Measurements from ENCODE around the gene SHMT2. TPM values are rescaled to one million over a fixed set of nuclear protein-coding genes. Genes with fewer than 3 reads are reported as not detected.

Gene SHMT2
- total and polyA plus RNA-seq, 7 experiments from 2014 or later: 21.7 to 175 (median 36.1) TPM

DNA sequence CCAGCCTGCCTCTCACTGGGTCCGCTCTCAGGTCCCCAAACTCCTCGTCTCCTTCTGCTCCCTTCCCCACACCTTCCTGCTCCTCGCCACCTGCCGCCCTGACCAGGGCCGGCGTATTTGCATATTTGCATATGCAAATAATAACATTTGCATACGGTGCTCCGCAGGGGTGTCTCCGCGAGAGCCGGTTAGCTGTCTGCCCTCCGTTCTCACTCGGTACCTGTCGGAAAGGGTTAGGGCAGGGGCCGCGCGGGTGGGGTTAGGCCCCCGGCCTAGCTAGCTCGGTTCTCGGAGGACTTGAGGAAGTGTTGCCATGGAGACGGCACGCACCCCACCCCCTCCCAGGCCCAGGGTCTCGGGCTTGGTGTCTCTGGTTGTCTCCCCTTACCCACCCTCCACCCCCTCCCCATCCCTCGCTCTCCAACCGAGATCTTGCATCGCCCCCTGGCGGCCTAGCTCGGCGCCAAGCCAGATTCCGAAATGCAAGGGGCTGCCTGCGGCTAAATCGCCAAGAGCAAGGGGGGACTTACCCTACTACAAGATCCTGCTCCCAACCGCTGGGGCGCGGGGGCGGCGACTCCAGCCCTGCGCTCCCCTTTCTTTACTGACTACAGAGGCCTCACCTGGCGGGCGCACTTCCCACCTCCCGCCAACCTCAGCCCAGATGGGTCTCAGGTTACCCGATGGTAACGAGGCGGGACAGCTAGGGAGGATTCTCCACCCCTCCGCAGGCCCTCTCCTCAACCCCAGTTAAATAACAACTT is 13.4 kb downstream of the SHMT2 start:
- H3K4me1 ChIP-seq (ENCODE audit: control insufficient read depth in 2 of 2, insufficient read depth in 2 of 2, low read length in 2 of 2): peaks cover 45 to 55% of the 10 kb centered on the region in 2 donors
- peaks cover 0 to 5% (median 4%) of the 10 kb centered on the region in 5 donors for H3K36me3 Mint-ChIP-seq
- POLR2A ChIA-PET: interaction anchor here (0.7 to 7.7 kb wide), 7 partner anchors 8 to 29 kb away, joined by 3 to 79 read pairs (median 3); partner anchors contain the start of genes SHMT2 and STAC3
- H3K27ac ChIP-seq (ENCODE audit: low read depth, low read length): no peak overlapping the region
- DNase-seq (peak in 8 of 9 donors; percentile 49 to 79 (median 60)), ATAC-seq (no peak)
- H3K4me1 Mint-ChIP-seq: peaks cover 42 to 60% (median 45%) of the 10 kb centered on the region in 7 donors
- no peaks in the 10 kb centered on the region for H3K9me3 Mint-ChIP-seq
- H3K36me3 ChIP-seq (ENCODE audit: control insufficient read depth in 2 of 3, insufficient read depth in 3 of 3, low read length in 3 of 3): no peaks in the 10 kb centered on the region
- peak overlapping the region; percentile 55 for H3K4me3 ChIP-seq (ENCODE audit: low read length)
- peaks cover 7 to 18% of the 10 kb centered on the region in 2 donors for H3K27me3 ChIP-seq (ENCODE audit: control insufficient read depth in 2 of 2, insufficient read depth in 2 of 2, low read length in 2 of 2)
- peak overlapping the region in 3 of 9 donors; percentile 18 to 63 (median 62) for H3K27ac Mint-ChIP-seq
- peak overlapping the region; percentile 70 to 99 (median 80) for H3K4me3 Mint-ChIP-seq
- intact Hi-C loops (cut with micrococcal nuclease): loop anchor here (1.0 to 10.0 kb wide), 8 partner anchors 29 to 382 kb away; partner anchors contain the start of genes NAB2 (in 1 of the 2), NEMP1 (in 1 of the 2), STAT6 (in 1 of the 2) and ZBTB39 (in 1 of the 2)
- no peaks in the 10 kb centered on the region for H3K9me3 ChIP-seq (ENCODE audit: control insufficient read depth in 2 of 3, low read length in 3 of 3)
- CTCF ChIA-PET: interaction anchor here (0.6 to 11.8 kb wide), 12 partner anchors 8 to 486 kb away, joined by 3 to 156 read pairs (median 4); partner anchors contain the start of genes NXPH4, SHMT2 and STAC3
- peaks cover 33 to 57% (median 43%) of the 10 kb centered on the region in 5 donors for H3K27me3 Mint-ChIP-seq

DNA sequence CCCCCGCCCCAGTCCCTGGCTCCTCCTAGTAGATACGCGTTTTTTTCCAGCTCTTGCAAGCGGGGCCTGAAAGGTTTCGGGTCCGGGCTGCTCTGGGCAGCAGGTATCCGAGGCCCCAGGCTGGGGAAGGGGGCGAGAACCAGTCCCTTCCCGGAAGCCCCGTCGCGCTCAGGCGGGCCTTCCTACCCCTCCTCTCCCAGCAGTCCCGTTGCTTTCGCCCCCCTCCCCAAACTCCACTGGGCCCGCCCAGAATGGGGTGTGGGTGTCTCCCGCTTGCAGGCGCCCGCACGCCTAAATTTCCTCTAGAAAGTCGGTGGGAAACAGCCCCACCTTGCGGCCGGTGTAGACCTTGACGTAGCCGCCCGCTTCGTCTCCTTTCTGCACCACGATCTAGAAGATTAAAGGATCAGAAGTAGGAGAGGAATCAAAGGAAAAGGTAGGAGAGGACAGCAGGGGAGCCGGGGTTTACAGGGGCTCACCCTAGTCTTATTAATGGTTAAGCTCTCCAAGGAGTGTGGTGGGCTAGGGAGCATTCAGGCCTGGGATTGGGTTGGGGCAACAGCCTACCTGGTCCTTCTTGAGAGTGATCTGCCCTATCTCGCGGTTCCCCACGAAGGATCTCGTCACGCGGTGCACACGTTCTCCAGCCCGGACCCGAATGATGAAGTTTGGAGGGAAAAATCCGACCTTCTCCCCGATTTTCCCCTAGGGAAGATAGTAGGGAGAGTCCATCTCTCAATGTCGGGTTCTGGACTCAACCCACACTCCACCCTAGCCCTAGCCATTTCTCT is 14.2 kb downstream of the SHMT2 start:
- H3K9me3 ChIP-seq (ENCODE audit: control insufficient read depth in 2 of 3, low read length in 3 of 3): no peaks in the 10 kb centered on the region
- intact Hi-C loops (cut with micrococcal nuclease): loop anchor here (1.0 to 10.0 kb wide), 8 partner anchors 29 to 381 kb away; partner anchors contain the start of genes NAB2 (in 1 of the 2), NEMP1 (in 1 of the 2), STAT6 (in 1 of the 2) and ZBTB39 (in 1 of the 2)
- H3K4me1 Mint-ChIP-seq: peaks cover 39 to 54% (median 44%) of the 10 kb centered on the region in 7 donors
- peak; percentile 58 to 86 (median 78) for DNase-seq
- no peak overlapping the region for H3K27ac ChIP-seq (ENCODE audit: low read depth, low read length)
- H3K4me3 Mint-ChIP-seq: peak overlapping the region; percentile 65 to 99 (median 81)
- peaks cover 0 to 5% (median 4%) of the 10 kb centered on the region in 5 donors for H3K36me3 Mint-ChIP-seq
- H3K4me3 ChIP-seq (ENCODE audit: low read length): peak overlapping the region; percentile 55
- ATAC-seq: peak; percentile 50
- H3K27me3 ChIP-seq (ENCODE audit: control insufficient read depth in 2 of 2, insufficient read depth in 2 of 2, low read length in 2 of 2): peaks cover 7 to 14% of the 10 kb centered on the region in 2 donors
- peaks cover 40 to 48% of the 10 kb centered on the region in 2 donors for H3K4me1 ChIP-seq (ENCODE audit: control insufficient read depth in 2 of 2, insufficient read depth in 2 of 2, low read length in 2 of 2)
- POLR2A ChIA-PET: interaction anchor here (0.9 to 7.7 kb wide), 4 partner anchors 17 to 30 kb away, joined by 3 to 79 read pairs (median 12); partner anchors contain the start of gene SHMT2
- peaks cover 0 to under 1% (median 0%) of the 10 kb centered on the region in 11 donors for H3K9me3 Mint-ChIP-seq
- H3K27me3 Mint-ChIP-seq: peaks cover 31 to 51% (median 38%) of the 10 kb centered on the region in 5 donors
- no peaks in the 10 kb centered on the region for H3K36me3 ChIP-seq (ENCODE audit: control insufficient read depth in 2 of 3, insufficient read depth in 3 of 3, low read length in 3 of 3)
- CTCF ChIA-PET: interaction anchor here (1.0 to 11.8 kb wide), 9 partner anchors 9 to 233 kb away, joined by 3 to 156 read pairs (median 4); partner anchors contain the start of genes NXPH4 and SHMT2
- peak overlapping the region in 4 of 9 donors; percentile 39 to 81 (median 68) for H3K27ac Mint-ChIP-seq

DNA sequence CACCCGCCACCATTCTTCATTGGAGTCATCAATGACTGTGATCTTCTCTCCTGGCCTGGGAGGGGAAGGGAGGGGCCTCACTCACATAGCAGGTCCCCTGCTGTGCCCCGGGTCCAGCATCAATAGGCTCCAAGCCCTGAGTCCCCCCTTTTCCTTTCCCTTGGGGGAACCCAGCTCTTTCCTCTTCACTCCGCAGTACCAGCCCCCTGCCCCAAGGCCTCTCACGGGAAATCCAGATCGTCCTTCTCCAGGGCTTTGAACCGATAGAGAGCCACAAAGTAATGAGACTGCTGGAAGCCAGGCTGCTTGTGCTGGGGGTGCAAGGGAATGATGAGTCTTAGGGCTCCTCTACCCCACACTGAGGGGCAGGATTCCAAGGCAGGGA is 14.8 kb downstream of the SHMT2 start:
- CTCF ChIA-PET: interaction anchor here (0.6 to 11.8 kb wide), 7 partner anchors 17 to 275 kb away, joined by 3 to 156 read pairs (median 4); partner anchors contain the start of genes NXPH4 and SHMT2
- peaks cover 30 to 48% (median 36%) of the 10 kb centered on the region in 5 donors for H3K27me3 Mint-ChIP-seq

DNA sequence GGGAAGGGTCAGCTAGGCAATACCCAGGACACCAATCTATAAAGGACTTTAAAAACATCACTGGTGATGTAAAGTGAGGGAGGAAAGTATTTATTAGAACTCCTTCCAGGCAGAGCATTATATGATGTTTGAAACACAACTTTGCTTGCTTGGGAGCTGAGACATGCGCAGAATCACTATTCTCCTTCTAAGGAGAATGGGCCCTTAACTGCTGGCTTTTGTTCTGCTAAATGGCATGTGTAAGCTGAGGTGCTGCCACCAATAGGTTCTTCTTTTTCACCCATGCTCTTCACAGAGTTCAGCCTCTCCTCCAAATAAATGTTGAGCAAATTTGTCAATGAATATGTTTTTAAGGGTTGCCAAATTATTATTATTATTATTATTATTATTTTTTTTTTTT is 17.5 kb downstream of the SHMT2 start:
- Mint-ChIP-seq H3K4me3 (no peak overlapping the region), H3K36me3 (peaks cover 0 to 5% (median 4%) of the 10 kb centered on the region in 5 donors), H3K27ac (no peak overlapping the region), H3K4me1 (peaks cover 17 to 27% (median 22%) of the 10 kb centered on the region in 7 donors), H3K27me3 (peaks cover 13 to 27% (median 18%) of the 10 kb centered on the region in 5 donors), H3K9me3 (peaks cover 0 to 2% (median 0%) of the 10 kb centered on the region in 11 donors)
- H3K9me3 ChIP-seq (ENCODE audit: control insufficient read depth in 2 of 3, low read length in 3 of 3): no peaks in the 10 kb centered on the region
- DNase-seq (no peak), ATAC-seq (no peak)
- peaks cover 14 to 20% of the 10 kb centered on the region in 2 donors for H3K4me1 ChIP-seq (ENCODE audit: control insufficient read depth in 2 of 2, insufficient read depth in 2 of 2, low read length in 2 of 2)
- no peak overlapping the region for H3K27ac ChIP-seq (ENCODE audit: low read depth, low read length)
- intact Hi-C loops (cut with micrococcal nuclease): loop anchor here in 1 of 2 donors (10.0 kb wide), 1 partner anchor 378 kb away; no protein-coding TSS in a partner anchor
- no peak overlapping the region for H3K4me3 ChIP-seq (ENCODE audit: low read length)
- peaks cover 1 to 4% of the 10 kb centered on the region in 2 donors for H3K27me3 ChIP-seq (ENCODE audit: control insufficient read depth in 2 of 2, insufficient read depth in 2 of 2, low read length in 2 of 2)
- no peaks in the 10 kb centered on the region for H3K36me3 ChIP-seq (ENCODE audit: control insufficient read depth in 2 of 3, insufficient read depth in 3 of 3, low read length in 3 of 3)
- POLR2A ChIA-PET: no interaction called here
- CTCF ChIA-PET: interaction anchor here (0.6 to 11.8 kb wide), 3 partner anchors 33 to 268 kb away, joined by 3 to 156 read pairs (median 5); partner anchors contain the start of gene NXPH4

More for the DNA sequence above, 14.8 kb downstream of the SHMT2 start:
- Histone ChIP-seq H3K4me1 (ENCODE audit: control insufficient read depth in 2 of 2, insufficient read depth in 2 of 2, low read length in 2 of 2) (peaks cover 36 to 42% of the 10 kb centered on the region in 2 donors), H3K9me3 (ENCODE audit: control insufficient read depth in 2 of 3, low read length in 3 of 3) (no peaks in the 10 kb centered on the region), H3K36me3 (ENCODE audit: control insufficient read depth in 2 of 3, insufficient read depth in 3 of 3, low read length in 3 of 3) (no peaks in the 10 kb centered on the region), H3K27ac (ENCODE audit: low read depth, low read length) (no peak overlapping the region), H3K4me3 (ENCODE audit: low read length) (no peak overlapping the region), H3K27me3 (ENCODE audit: control insufficient read depth in 2 of 2, insufficient read depth in 2 of 2, low read length in 2 of 2) (peaks cover 7 to 11% of the 10 kb centered on the region in 2 donors)
- ATAC-seq (no peak), DNase-seq (no peak)
- no peak overlapping the region for H3K27ac Mint-ChIP-seq
- peak overlapping the region in 8 of 10 donors; percentile 47 to 97 (median 80) for H3K4me3 Mint-ChIP-seq
- peaks cover 37 to 53% (median 46%) of the 10 kb centered on the region in 7 donors for H3K4me1 Mint-ChIP-seq
- POLR2A ChIA-PET: interaction anchor here (7.7 kb wide), 1 partner anchor 17 kb away, joined by 79 read pairs; the partner anchor contains the start of gene SHMT2
- intact Hi-C loops (cut with micrococcal nuclease): loop anchor here (5.0 to 10.0 kb wide), 6 partner anchors 132 to 380 kb away; partner anchors contain the start of genes NAB2 (in 1 of the 2), NEMP1 (in 1 of the 2), STAT6 (in 1 of the 2) and ZBTB39 (in 1 of the 2)
- H3K9me3 Mint-ChIP-seq: peaks cover 0 to 2% (median 0%) of the 10 kb centered on the region in 11 donors
- H3K36me3 Mint-ChIP-seq: peaks cover 0 to 5% (median 4%) of the 10 kb centered on the region in 5 donors

DNA sequence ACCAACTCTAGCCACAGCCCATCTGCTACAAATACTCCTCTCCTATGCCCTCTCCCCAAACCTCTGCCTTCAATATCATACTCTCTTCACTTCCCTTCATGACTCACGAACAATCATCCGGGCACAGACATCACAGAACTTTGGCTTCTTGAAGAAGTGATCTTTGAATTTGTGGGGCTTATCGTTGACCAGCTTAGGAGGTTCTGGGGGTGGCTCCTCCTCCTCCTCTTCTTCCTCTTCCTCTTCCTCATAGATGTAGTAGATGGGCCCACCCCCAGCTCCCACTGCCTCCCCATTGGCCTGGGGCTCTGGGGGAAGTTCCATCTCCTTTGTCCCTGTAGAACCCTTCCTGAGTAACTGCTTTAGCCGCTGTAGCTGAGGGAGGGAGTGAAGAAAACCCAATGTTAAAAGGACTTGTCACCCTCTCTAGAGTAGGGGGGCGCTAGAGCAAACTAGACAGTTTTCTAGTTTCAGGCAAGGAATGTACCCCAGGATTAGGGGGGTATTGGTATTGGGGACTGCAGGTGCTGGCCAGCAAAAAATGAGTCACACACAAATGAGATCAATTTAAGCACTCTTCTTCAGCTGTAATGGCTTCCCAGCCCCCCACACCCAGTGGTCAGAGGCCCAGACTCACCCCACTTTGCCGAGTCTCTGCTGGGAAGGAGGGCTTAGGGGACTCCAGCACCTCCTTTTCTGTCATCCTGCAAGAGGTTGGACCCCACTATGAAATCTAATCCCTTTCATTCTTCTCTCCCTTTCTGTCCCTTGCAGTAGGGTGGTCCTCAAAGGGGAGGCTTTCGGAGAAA is 19.6 kb downstream of the SHMT2 start:
- ChIA-PET POLR2A (interaction anchor here (0.6 kb wide), 1 partner anchor 369 kb away, joined by 3 read pairs; no protein-coding TSS in a partner anchor), CTCF (interaction anchor here (1.3 to 1.5 kb wide), 2 partner anchors 20 to 35 kb away, joined by 3 to 4 read pairs; partner anchors contain the start of gene SHMT2)
- no peak overlapping the region for H3K27ac ChIP-seq (ENCODE audit: low read depth, low read length)
- intact Hi-C loops (cut with micrococcal nuclease): loop anchor here in 1 of 2 donors (10.0 kb wide), 1 partner anchor 376 kb away; no protein-coding TSS in a partner anchor
- Mint-ChIP-seq H3K27ac (peak overlapping the region in 1 of 9 donors; percentile 27), H3K9me3 (peaks cover 0 to 2% (median 0%) of the 10 kb centered on the region in 11 donors), H3K27me3 (peaks cover 0 to 13% (median 5%) of the 10 kb centered on the region in 5 donors), H3K36me3 (peaks cover 0 to 13% (median 4%) of the 10 kb centered on the region in 5 donors), H3K4me1 (peaks cover 2 to 11% (median 7%) of the 10 kb centered on the region in 7 donors), H3K4me3 (peak overlapping the region in 1 of 10 donors; percentile 60)
- H3K27me3 ChIP-seq (ENCODE audit: control insufficient read depth in 2 of 2, insufficient read depth in 2 of 2, low read length in 2 of 2): no peaks in the 10 kb centered on the region
- no peak overlapping the region for H3K4me3 ChIP-seq (ENCODE audit: low read length)
- H3K9me3 ChIP-seq (ENCODE audit: control insufficient read depth in 2 of 3, low read length in 3 of 3): no peaks in the 10 kb centered on the region
- H3K36me3 ChIP-seq (ENCODE audit: control insufficient read depth in 2 of 3, insufficient read depth in 3 of 3, low read length in 3 of 3): no peaks in the 10 kb centered on the region
- ATAC-seq (peak; percentile 72), DNase-seq (no peak)
- H3K4me1 ChIP-seq (ENCODE audit: control insufficient read depth in 2 of 2, insufficient read depth in 2 of 2, low read length in 2 of 2): no peaks in the 10 kb centered on the region

Data from naive thymus-derived CD4-positive, alpha-beta T cell (primary cell).